Measurements from ENCODE around the gene PLEKHM2. TPM values are rescaled to one million over a fixed set of nuclear protein-coding genes. Genes with fewer than 3 reads are reported as not detected.

Gene PLEKHM2
- total RNA-seq, 1 donor from 2014 or later: 90.9 TPM

DNA sequence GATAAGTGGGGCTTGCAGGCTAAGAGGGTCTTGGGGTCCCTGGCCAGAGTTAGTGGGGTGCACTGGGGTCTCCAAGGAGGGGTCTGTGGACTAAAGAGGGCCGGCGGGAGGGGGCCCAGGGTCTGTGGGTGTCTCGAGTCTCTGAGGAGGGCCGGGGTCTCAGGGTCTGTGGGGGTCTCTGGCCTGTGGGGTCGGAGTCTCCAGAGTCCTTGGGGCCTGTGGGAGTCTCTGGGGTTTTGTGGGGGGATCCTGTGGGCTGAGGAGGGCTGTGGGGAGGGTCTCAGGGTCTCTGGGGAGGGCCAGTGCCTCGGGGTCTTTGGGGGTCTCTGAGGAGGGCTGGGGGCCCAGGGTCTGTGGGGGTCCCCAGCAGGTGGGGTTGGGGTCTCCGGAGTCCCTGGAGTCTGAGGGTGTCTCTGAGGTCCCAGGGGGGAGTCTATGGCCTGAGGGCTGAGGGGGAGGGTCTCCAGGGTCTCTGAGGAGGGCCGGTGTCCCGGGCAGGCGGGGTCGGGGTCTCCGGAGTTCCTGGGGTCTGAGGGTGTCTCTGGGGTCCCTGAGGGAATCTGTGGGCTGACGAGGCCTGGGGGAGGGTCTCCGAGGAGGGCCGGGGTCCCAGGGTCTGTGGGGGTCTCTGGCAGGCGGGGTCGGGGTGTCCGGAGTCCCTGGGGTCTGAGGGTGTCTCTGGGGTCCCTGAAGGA, 628 bp upstream of the PLEKHM2 start:
- H3K4me1 ChIP-seq: peaks cover 14% of the 10 kb centered on the region
- DNase-seq (peak; percentile 62), ATAC-seq (no peak)
- TF ChIP-seq, protein P1, sequence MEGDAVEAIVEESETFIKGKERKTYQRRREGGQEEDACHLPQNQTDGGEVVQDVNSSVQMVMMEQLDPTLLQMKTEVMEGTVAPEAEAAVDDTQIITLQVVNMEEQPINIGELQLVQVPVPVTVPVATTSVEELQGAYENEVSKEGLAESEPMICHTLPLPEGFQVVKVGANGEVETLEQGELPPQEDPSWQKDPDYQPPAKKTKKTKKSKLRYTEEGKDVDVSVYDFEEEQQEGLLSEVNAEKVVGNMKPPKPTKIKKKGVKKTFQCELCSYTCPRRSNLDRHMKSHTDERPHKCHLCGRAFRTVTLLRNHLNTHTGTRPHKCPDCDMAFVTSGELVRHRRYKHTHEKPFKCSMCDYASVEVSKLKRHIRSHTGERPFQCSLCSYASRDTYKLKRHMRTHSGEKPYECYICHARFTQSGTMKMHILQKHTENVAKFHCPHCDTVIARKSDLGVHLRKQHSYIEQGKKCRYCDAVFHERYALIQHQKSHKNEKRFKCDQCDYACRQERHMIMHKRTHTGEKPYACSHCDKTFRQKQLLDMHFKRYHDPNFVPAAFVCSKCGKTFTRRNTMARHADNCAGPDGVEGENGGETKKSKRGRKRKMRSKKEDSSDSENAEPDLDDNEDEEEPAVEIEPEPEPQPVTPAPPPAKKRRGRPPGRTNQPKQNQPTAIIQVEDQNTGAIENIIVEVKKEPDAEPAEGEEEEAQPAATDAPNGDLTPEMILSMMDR (IDR thresholded peaks at IDR 0.05): no peak
- no peaks in the 10 kb centered on the region for H3K27me3 ChIP-seq
- intact Hi-C loops (cut with DNase I): no loop called here
- H3K4me3 ChIP-seq: peak overlapping the region; percentile 65
- H3K27ac ChIP-seq: peak overlapping the region; percentile 95
- no peaks in the 10 kb centered on the region for H3K9me3 ChIP-seq
- H3K36me3 ChIP-seq: no peaks in the 10 kb centered on the region

- intact Hi-C loops (cut with DNase I): no loop called here
- peak; percentile 45 for ATAC-seq
- peak; percentile 77 for DNase-seq
- Histone ChIP-seq H3K36me3 (no peaks in the 10 kb centered on the region), H3K27ac (peak overlapping the region; percentile 90), H3K9me3 (no peaks in the 10 kb centered on the region), H3K4me3 (peak overlapping the region; percentile 90), H3K27me3 (no peaks in the 10 kb centered on the region), H3K4me1 (peaks cover 14% of the 10 kb centered on the region)
- TF ChIP-seq, protein P1 (IDR thresholded peaks at IDR 0.05): no peak
Observed at GRCh38 chr1:15684468-15685291, 560 bp downstream of the PLEKHM2 start.

- peak overlapping the region; percentile 90 for H3K4me3 ChIP-seq
- no peaks in the 10 kb centered on the region for H3K27me3 ChIP-seq
- H3K4me1 ChIP-seq: peaks cover 20% of the 10 kb centered on the region
- intact Hi-C loops (cut with DNase I): no loop called here
- TF ChIP-seq, protein P1 (IDR thresholded peaks at IDR 0.05): no peak
- DNase-seq: no peak
- H3K9me3 ChIP-seq: no peaks in the 10 kb centered on the region
- ATAC-seq: no peak
- no peaks in the 10 kb centered on the region for H3K36me3 ChIP-seq
- no peak overlapping the region for H3K27ac ChIP-seq
Observed at GRCh38 chr1:15685820-15686219, 1.7 kb downstream of the PLEKHM2 start.

DNA sequence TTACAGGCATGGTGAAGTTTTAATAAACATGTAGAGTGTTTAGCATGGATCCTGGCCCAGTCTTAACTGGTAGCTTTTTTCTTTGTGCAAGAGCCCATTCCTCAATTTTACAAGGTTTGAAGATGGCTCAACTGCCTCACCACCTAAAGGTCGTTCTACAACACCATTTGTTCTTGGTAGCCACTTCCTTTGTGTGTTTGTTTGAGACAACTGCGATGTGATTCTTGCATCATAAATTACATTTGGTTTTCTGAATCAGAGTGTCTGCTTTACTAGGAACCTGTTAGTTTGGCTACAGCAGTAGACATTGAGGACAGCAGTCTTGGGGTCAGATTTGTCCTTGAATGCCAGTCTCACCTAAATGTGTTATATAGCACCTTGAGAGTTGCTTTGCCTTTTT, 3.3 kb downstream of the PLEKHM2 start:
- Histone ChIP-seq H3K36me3 (no peaks in the 10 kb centered on the region), H3K27me3 (no peaks in the 10 kb centered on the region), H3K27ac (no peak overlapping the region), H3K4me1 (peaks cover 35% of the 10 kb centered on the region), H3K9me3 (no peaks in the 10 kb centered on the region), H3K4me3 (no peak overlapping the region)
- intact Hi-C loops (cut with DNase I): no loop called here
- no peak for ATAC-seq
- TF ChIP-seq, protein P1 (IDR thresholded peaks at IDR 0.05): no peak
- no peak for DNase-seq

DNA sequence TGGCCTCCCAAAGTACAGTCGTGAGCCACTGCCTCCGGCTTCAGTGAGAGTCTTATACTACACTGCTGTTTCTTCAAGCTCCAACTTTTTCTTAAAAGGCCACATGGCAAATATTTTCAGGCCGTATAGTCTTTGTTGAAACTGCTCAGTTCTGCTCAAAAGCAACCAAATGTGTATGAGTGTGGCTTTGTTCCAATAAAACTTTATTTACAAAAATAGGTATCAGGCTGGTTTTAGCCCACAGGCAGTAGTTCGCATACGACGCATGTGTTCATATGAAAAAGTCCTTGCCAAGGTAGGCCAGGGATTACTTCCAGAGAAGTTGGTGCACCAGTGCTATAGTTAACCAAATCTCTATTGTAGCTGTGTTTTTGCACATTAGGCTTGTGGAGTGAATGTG, 6.2 kb downstream of the PLEKHM2 start:
- ATAC-seq: no peak
- no peaks in the 10 kb centered on the region for H3K27me3 ChIP-seq
- no peak overlapping the region for H3K4me3 ChIP-seq
- no peaks in the 10 kb centered on the region for H3K36me3 ChIP-seq
- no peak overlapping the region for H3K27ac ChIP-seq
- H3K4me1 ChIP-seq: peaks cover 41% of the 10 kb centered on the region
- intact Hi-C loops (cut with DNase I): no loop called here
- TF ChIP-seq, protein P1 (IDR thresholded peaks at IDR 0.05): no peak
- DNase-seq: no peak
- H3K9me3 ChIP-seq: no peaks in the 10 kb centered on the region

Data from upper lobe of right lung (tissue), 1 donor.